Endothelial cell of umbilical vein (primary cell): ENCODE results near the gene FHIT. TPM values are rescaled to one million over a fixed set of nuclear protein-coding genes. Genes with fewer than 3 reads are reported as not detected.

Experiments used
- BruUV-seq: library from RNA; stranded (reverse); fragments of 400-500 nt; replicated peaks from 2 replicates; lab custom pipeline; 2021; lab: Mats Ljungman, UMichigan
- CTCF ChIA-PET: fragments of 300-600, 350-600 bp; sonication (Branson Sonifier 250); formaldehyde crosslinking; loops from one replicate; lab custom pipeline; 2021; ENCODE audit warnings: antibody characterized with exemption, inconsistent platforms; lab: Charles Lee
- POLR2A ChIA-PET: fragments of 300-600, 350-600 bp; sonication (Branson Sonifier 250); formaldehyde crosslinking; loops from one replicate; lab custom pipeline; 2021; ENCODE audit warnings: antibody characterized with exemption, inconsistent platforms; lab: Charles Lee
- DNase-seq: peaks from one replicate; pipeline ENCODE4 v3.0.0-alpha.2; 2011; ENCODE audit warnings: low read depth, low spot score
- FAIRE-seq: peaks from 2 replicates; lab custom pipeline; 2011; peaks lifted over from hg19 to GRCh38; lab: Jason Lieb, UNC
- H2AFZ ChIP-seq: 2 replicates; pipeline ENCODE4 v1.6.0; 2012; ENCODE audit warnings: low read depth, low read length, control low read depth, inconsistent platforms
- H3K27ac ChIP-seq: 2 replicates; pipeline ENCODE4 v1.5.1; 2011; ENCODE audit warnings: low read depth, mild to moderate bottlenecking, control low read depth, low read length, moderate library complexity; ENCODE audit not compliant: insufficient read depth
- H3K27me3 ChIP-seq, 2 experiments: 2 replicates each; pipeline versions ENCODE4 v1.6.0 to v1.6.1; 2011; ENCODE audit warnings: low read length in 2 of 2, mixed read lengths in 1 of 2; ENCODE audit not compliant: control insufficient read depth in 2 of 2, insufficient read depth in 2 of 2
- H3K36me3 ChIP-seq, 2 experiments: 2 replicates in 1 of 2; 3 replicates in 1 of 2; pipeline ENCODE4 v1.5.1; 2011; ENCODE audit warnings: low read length in 2 of 2, mild to moderate bottlenecking in 1 of 2, moderate library complexity in 1 of 2; ENCODE audit not compliant: control insufficient read depth in 2 of 2, insufficient read depth in 2 of 2; ENCODE audit errors: extremely low read depth in 1 of 2
- H3K4me1 ChIP-seq: 3 replicates; pipeline ENCODE4 v1.5.1; 2011; ENCODE audit warnings: mild to moderate bottlenecking, low read length; ENCODE audit not compliant: control insufficient read depth, insufficient read depth; ENCODE audit errors: extremely low read depth
- H3K4me2 ChIP-seq: 2 replicates; pipeline ENCODE4 v1.6.1; 2011; ENCODE audit warnings: low read length, control low read depth, mixed read lengths; ENCODE audit not compliant: insufficient read depth
- H3K4me3 ChIP-seq, 3 experiments: fragments of 200-600 bp in 1 of 3; sonication (generic), shearing (Covaris generic) in 1 of 3; replicated peaks in 1 of 3; 2 replicates each; pipeline ENCODE4 v1.5.1; 2011 to 2016; ENCODE audit warnings: control low read depth in 3 of 3, low read length in 3 of 3, mild to moderate bottlenecking in 2 of 3, inconsistent platforms in 1 of 3, low read depth in 1 of 3, moderate library complexity in 1 of 3; ENCODE audit not compliant: insufficient read depth in 1 of 3
- H3K79me2 ChIP-seq: 2 replicates; pipeline ENCODE4 v1.6.0; 2012; ENCODE audit warnings: low read length, inconsistent platforms; ENCODE audit not compliant: control insufficient read depth, insufficient read depth
- H3K9ac ChIP-seq: replicated peaks from 2 replicates; pipeline ENCODE3; 2011; ENCODE audit warnings: low read length, control low read depth; ENCODE audit not compliant: insufficient read depth; ENCODE audit errors: extremely low read depth
- H3K9me1 ChIP-seq: replicated peaks from 3 replicates; pipeline ENCODE4 v1.6.0; 2011; ENCODE audit warnings: mild to moderate bottlenecking, low read length; ENCODE audit not compliant: control insufficient read depth, insufficient read depth; ENCODE audit errors: extremely low read depth
- H3K9me3 ChIP-seq: replicated peaks from 2 replicates; pipeline ENCODE4 v1.5.1; 2012; ENCODE audit warnings: low read length, inconsistent platforms; ENCODE audit not compliant: control insufficient read depth, insufficient read depth
- H4K20me1 ChIP-seq: replicated peaks from 2 replicates; pipeline ENCODE3; 2011; ENCODE audit warnings: mild to moderate bottlenecking, low read length; ENCODE audit not compliant: control insufficient read depth, insufficient read depth; ENCODE audit errors: extremely low read depth
- EZH2 ChIP-seq: IDR thresholded peaks from 2 replicates; pipeline ENCODE4 v1.6.1; 2012; ENCODE audit warnings: borderline replicate concordance, low read depth, mild to moderate bottlenecking, moderate library complexity, low read length, inconsistent platforms; ENCODE audit not compliant: severe bottlenecking
- FOS ChIP-seq: IDR thresholded peaks from 2 replicates; pipeline ENCODE4 v1.6.1; 2011; ENCODE audit warnings: mild to moderate bottlenecking, low read length, moderate library complexity, borderline replicate concordance; ENCODE audit not compliant: insufficient read depth
- GATA2 ChIP-seq: IDR thresholded peaks from 2 replicates; pipeline ENCODE4 v1.7.0; 2011; ENCODE audit warnings: low read depth, mild to moderate bottlenecking, moderate library complexity, mixed read lengths, low read length; ENCODE audit not compliant: insufficient read length, insufficient read depth
- JUN ChIP-seq: IDR thresholded peaks from 2 replicates; pipeline ENCODE4 v1.6.1; 2011; ENCODE audit warnings: borderline replicate concordance, low read depth; ENCODE audit not compliant: insufficient read length, insufficient read depth
- MYC ChIP-seq: IDR thresholded peaks from one replicate; pipeline ENCODE4 v1.6.1; 2011; ENCODE audit warnings: mild to moderate bottlenecking, low read depth, low read length
- POLR2A ChIP-seq: IDR thresholded peaks from 2 replicates; pipeline ENCODE4 v1.6.1; 2012; ENCODE audit warnings: low read depth, mild to moderate bottlenecking, control low read depth, low read length
- POLR2AphosphoS5 ChIP-seq: IDR thresholded peaks from 2 replicates; pipeline ENCODE4 v1.6.1; 2012; ENCODE audit warnings: low read depth, mild to moderate bottlenecking, control low read depth, low read length, moderate library complexity; ENCODE audit not compliant: insufficient read depth
- dilution Hi-C: fragments of 300-500 bp; cut with MboI; formaldehyde crosslinking; loops from one replicate; pipeline ENCODE4 v1.15.0; 2019; ENCODE audit warnings: low sequenced_read_pairs; ENCODE audit not compliant: extremely low pct_ligation_motif_present
- intact Hi-C: fragments of 100-400 bp; cut with micrococcal nuclease; formaldehyde crosslinking; loops from one replicate; pipeline ENCODE4 v1.10.0; 2022
- polyA plus RNA-seq, 4 experiments: library from polyadenylated mRNA; depleted of rRNA in 3 of 4; stranded (reverse) in 3 of 4; unstranded in 1 of 4; fragments of >200 nt; gene quantifications; 2 replicates each; pipeline versions ENCODE4 v1.2.1 to v1.2.3, GENCODE V29; 2011 to 2012; ENCODE audit warnings: missing spikeins in 1 of 4
- total RNA-seq: library from RNA; stranded (reverse); gene quantifications from 2 replicates; pipeline ENCODE4 v1.2.3, GENCODE V29; 2021
- TF ChIP-seq, protein P1 (sequence below): IDR thresholded peaks from 2 replicates; pipeline ENCODE4 v1.6.1; 2011; ENCODE audit not compliant: insufficient read depth, insufficient read length
- TF ChIP-seq, protein P2 (sequence below), 2 donors: IDR thresholded peaks; 1 replicate in 1 of 2; 2 replicates in 1 of 2; pipeline ENCODE4 v1.5.1; 2011; ENCODE audit warnings: low read length in 2 of 2, mild to moderate bottlenecking in 2 of 2, moderate library complexity in 2 of 2, control low read depth in 1 of 2, inconsistent platforms in 1 of 2, low read depth in 1 of 2; ENCODE audit not compliant: insufficient read depth in 1 of 2; ENCODE audit errors: extremely low read depth in 1 of 2

Gene FHIT
- total and polyA plus RNA-seq, 2 donors (not counting 3 experiments of a cell fraction or from before 2014, with no cell fraction given): 0.47 to 2.2 TPM

DNA sequence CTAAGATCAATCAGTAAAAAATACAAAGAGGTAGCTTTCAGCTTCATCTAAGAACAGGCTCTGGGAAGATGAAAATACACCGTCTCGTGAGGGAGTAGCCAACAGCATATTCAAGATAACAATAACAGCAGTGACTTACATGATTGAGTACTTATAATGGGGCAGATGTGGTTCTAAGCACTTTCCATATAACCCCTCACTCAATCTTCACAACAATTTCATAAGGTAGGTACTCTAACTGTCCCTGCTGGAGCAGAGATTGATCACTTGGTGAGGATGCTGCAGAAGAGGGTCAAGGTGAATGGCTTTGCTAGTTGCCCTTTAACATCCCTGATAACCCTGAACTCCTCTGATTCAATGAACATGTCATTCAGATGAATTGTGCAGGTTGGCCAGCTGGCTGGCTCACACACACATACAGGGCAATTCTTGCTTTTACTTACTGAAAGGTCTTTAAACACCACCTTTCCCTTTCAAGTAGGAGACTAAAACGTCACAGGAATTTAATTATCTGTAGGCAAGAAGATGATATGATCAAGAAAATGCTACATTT, 1217.3 kb downstream of the FHIT start:
- dilution Hi-C loops: no loop called here
- no peaks in the 10 kb centered on the region for H3K9me3 ChIP-seq
- CTCF ChIA-PET: no interaction called here
- H3K4me2 ChIP-seq: no peak overlapping the region
- no peak overlapping the region for H3K27ac ChIP-seq
- no peaks in the 10 kb centered on the region for H4K20me1 ChIP-seq
- intact Hi-C loops: no loop called here
- POLR2A ChIA-PET: no interaction called here
- DNase-seq (no peak), FAIRE-seq (no peak)
- no TSS peak for BruUV-seq
- no peak overlapping the region for H2AFZ ChIP-seq
- H3K4me1 ChIP-seq: no peaks in the 10 kb centered on the region
- H3K9ac ChIP-seq: no peak overlapping the region
- TF ChIP-seq MYC: no peak
- no peak for TF ChIP-seq POLR2AphosphoS5
- TF ChIP-seq FOS: no peak
- TF ChIP-seq, protein P1, sequence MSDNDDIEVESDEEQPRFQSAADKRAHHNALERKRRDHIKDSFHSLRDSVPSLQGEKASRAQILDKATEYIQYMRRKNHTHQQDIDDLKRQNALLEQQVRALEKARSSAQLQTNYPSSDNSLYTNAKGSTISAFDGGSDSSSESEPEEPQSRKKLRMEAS: no peak
- no peaks in the 10 kb centered on the region for H3K36me3 ChIP-seq
- no peaks in the 10 kb centered on the region for H3K79me2 ChIP-seq
- no peaks in the 10 kb centered on the region for H3K9me1 ChIP-seq
- no peak overlapping the region for H3K4me3 ChIP-seq
- no peaks in the 10 kb centered on the region for H3K27me3 ChIP-seq

DNA sequence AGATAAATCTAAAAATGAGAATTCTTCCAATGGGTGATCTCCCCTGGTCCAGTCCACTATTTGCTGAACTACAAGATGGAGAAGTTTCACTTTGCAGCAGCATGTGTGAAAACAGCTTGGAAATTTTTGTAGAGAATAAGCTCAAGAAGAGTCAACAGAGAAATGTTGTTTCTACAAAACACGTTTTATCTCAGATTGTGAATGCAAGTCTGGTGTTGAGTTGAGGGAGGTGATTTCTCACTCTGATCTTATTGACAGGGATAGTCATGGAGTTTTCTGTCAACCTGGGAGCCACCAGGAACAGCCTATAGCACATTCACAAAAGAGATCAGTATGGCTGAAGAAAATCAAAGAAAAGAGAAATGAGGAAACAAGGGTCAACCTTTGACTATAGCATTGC, 1220.3 kb downstream of the FHIT start:
- TF ChIP-seq MYC (no peak), FOS (no peak), POLR2A (no peak), JUN (no peak), POLR2AphosphoS5 (no peak), EZH2 (no peak), GATA2 (no peak)
- TF ChIP-seq, protein P2, sequence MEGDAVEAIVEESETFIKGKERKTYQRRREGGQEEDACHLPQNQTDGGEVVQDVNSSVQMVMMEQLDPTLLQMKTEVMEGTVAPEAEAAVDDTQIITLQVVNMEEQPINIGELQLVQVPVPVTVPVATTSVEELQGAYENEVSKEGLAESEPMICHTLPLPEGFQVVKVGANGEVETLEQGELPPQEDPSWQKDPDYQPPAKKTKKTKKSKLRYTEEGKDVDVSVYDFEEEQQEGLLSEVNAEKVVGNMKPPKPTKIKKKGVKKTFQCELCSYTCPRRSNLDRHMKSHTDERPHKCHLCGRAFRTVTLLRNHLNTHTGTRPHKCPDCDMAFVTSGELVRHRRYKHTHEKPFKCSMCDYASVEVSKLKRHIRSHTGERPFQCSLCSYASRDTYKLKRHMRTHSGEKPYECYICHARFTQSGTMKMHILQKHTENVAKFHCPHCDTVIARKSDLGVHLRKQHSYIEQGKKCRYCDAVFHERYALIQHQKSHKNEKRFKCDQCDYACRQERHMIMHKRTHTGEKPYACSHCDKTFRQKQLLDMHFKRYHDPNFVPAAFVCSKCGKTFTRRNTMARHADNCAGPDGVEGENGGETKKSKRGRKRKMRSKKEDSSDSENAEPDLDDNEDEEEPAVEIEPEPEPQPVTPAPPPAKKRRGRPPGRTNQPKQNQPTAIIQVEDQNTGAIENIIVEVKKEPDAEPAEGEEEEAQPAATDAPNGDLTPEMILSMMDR (IDR thresholded peaks at IDR 0.05; ENCODE audit: extremely low read depth in 1 of 2, insufficient read depth in 1 of 2, low read depth in 1 of 2, low read length in 2 of 2): no peak
- TF ChIP-seq, protein P1: no peak
- no peak overlapping the region for H2AFZ ChIP-seq
- ChIA-PET POLR2A (no interaction called here), CTCF (no interaction called here)
- no TSS peak for BruUV-seq
- FAIRE-seq: no peak
- no peak overlapping the region for H3K4me3 ChIP-seq
- no peaks in the 10 kb centered on the region for H3K27me3 ChIP-seq
- H3K9ac ChIP-seq: no peak overlapping the region
- no peak overlapping the region for H3K4me2 ChIP-seq
- H3K36me3 ChIP-seq: no peaks in the 10 kb centered on the region
- dilution Hi-C loops (no loop called here), intact Hi-C loops (no loop called here)
- no peaks in the 10 kb centered on the region for H3K4me1 ChIP-seq
- no peak for DNase-seq
- no peaks in the 10 kb centered on the region for H3K9me1 ChIP-seq
- H4K20me1 ChIP-seq: no peaks in the 10 kb centered on the region
- H3K79me2 ChIP-seq: no peaks in the 10 kb centered on the region
- H3K9me3 ChIP-seq: no peaks in the 10 kb centered on the region
- H3K27ac ChIP-seq: no peak overlapping the region
